HCT116 (cell line): ENCODE measurements around the gene MOB2. TPM values are rescaled to one million over a fixed set of nuclear protein-coding genes. Genes with fewer than 3 reads are reported as not detected.

Source experiments
- ATAC-seq: fragments of 200-7000 bp; cut with Tn5 transposase; 2 replicates; pipeline ENCODE4 v1.9.1; 2020; ENCODE audit warnings: mild to moderate bottlenecking, moderate library complexity
- BruUV-seq: library from RNA; stranded (reverse); fragments of 400-500 nt; replicated peaks from 2 replicates; lab custom pipeline; 2021; lab: Mats Ljungman, UMichigan
- CTCF ChIA-PET: fragments of 300-600 bp; sonication (Branson Sonifier 250); formaldehyde crosslinking; loops from one replicate; lab custom pipeline; 2021; ENCODE audit warnings: antibody characterized with exemption; lab: Charles Lee
- POLR2A ChIA-PET: fragments of 300-600, 350-600 bp; sonication (Branson Sonifier 250); formaldehyde crosslinking; loops from one replicate; lab custom pipeline; 2021; ENCODE audit warnings: antibody characterized with exemption; lab: Charles Lee
- RAD21 ChIA-PET, 2 experiments: fragments of 300-600 bp; sonication (Branson Sonifier 250); formaldehyde crosslinking; loops; one replicate each; lab custom pipeline; 2023; ENCODE audit warnings: low total read pairs in 2 of 2; ENCODE audit not compliant: uncharacterized antibody in 2 of 2, unreplicated experiment in 2 of 2, low non-redundant PET in 1 of 2; lab: Charles Lee
- DNase-seq: peaks from one replicate; pipeline ENCODE4 v3.0.0-alpha.2; 2010; ENCODE audit warnings: low read depth, low spot score
- H2AFZ ChIP-seq: fragments of 200-600 bp; shearing (Covaris generic), sonication (generic); 2 replicates; pipeline ENCODE4 v1.6.1; 2017; ENCODE audit warnings: low read depth, mixed run types, mixed read lengths, antibody characterized with exemption, low read length; ENCODE audit not compliant: poor library complexity, severe bottlenecking
- H3K27ac ChIP-seq: 2 replicates; pipeline ENCODE4 v1.5.1; 2012; ENCODE audit warnings: low read depth, low read length
- H3K27me3 ChIP-seq: fragments of 200-600 bp; sonication (generic); 2 replicates; pipeline ENCODE4 v1.6.1; 2016; ENCODE audit warnings: mixed run types, low read length, mixed read lengths; ENCODE audit not compliant: insufficient read depth
- H3K36me3 ChIP-seq, 2 experiments: fragments of 200-500 bp in 1 of 2; fragments of 200-600 bp in 1 of 2; sonication (Bioruptor generic) in 1 of 2; sonication (generic) in 1 of 2; 2 replicates each; pipeline versions ENCODE4 v1.5.1 to v1.6.1; 2014 to 2016; ENCODE audit warnings: low read length in 2 of 2, inconsistent platforms in 1 of 2, mixed read lengths in 1 of 2, mixed run types in 1 of 2; ENCODE audit not compliant: insufficient read depth in 2 of 2, control insufficient read depth in 1 of 2
- H3K4me1 ChIP-seq, 2 experiments: fragments of 200-600 bp in 1 of 2; sonication (generic) in 1 of 2; 2 replicates each; pipeline versions ENCODE4 v1.5.1 to v1.6.1; 2012 to 2017; ENCODE audit warnings: low read length in 2 of 2, inconsistent platforms in 1 of 2, mild to moderate bottlenecking in 1 of 2, mixed read lengths in 1 of 2, mixed run types in 1 of 2, moderate library complexity in 1 of 2; ENCODE audit not compliant: insufficient read depth in 2 of 2, control insufficient read depth in 1 of 2
- H3K4me2 ChIP-seq: fragments of 200-600 bp; sonication (generic); 2 replicates; pipeline ENCODE4 v1.6.1; 2017; ENCODE audit warnings: mixed run types, low read length, mixed read lengths
- H3K4me3 ChIP-seq, 2 experiments: fragments of 200-600 bp in 1 of 2; sonication (generic) in 1 of 2; replicated peaks in 1 of 2; 2 replicates each; pipeline ENCODE4 v1.5.1; 2011 to 2016; ENCODE audit warnings: low read length in 2 of 2, control low read depth in 1 of 2, low read depth in 1 of 2, mild to moderate bottlenecking in 1 of 2, mixed read lengths in 1 of 2, mixed run types in 1 of 2
- H3K79me2 ChIP-seq: fragments of 200-600 bp; sonication (generic); 2 replicates; pipeline ENCODE4 v1.6.1; 2017; ENCODE audit warnings: mild to moderate bottlenecking, mixed run types, low read length, moderate library complexity, mixed read lengths; ENCODE audit not compliant: insufficient read depth
- H3K9ac ChIP-seq: fragments of 200-600 bp; sonication (generic); 2 replicates; pipeline ENCODE4 v1.6.1; 2016; ENCODE audit warnings: low read length, mixed read lengths
- H3K9me2 ChIP-seq: fragments of 200-600 bp; sonication (generic), shearing (Covaris generic); 2 replicates; pipeline ENCODE4 v1.6.1; 2017; ENCODE audit warnings: mixed run types, mild to moderate bottlenecking, moderate library complexity; ENCODE audit not compliant: insufficient read depth
- H3K9me3 ChIP-seq, 2 experiments: fragments of 200-500 bp in 1 of 2; fragments of 200-600 bp in 1 of 2; sonication (Bioruptor generic) in 1 of 2; sonication (generic) in 1 of 2; 2 replicates each; pipeline ENCODE4 v1.6.1; 2014 to 2017; ENCODE audit warnings: low read length in 2 of 2, mixed read lengths in 2 of 2, inconsistent platforms in 1 of 2, low read depth in 1 of 2, mild to moderate bottlenecking in 1 of 2, mixed run types in 1 of 2, moderate library complexity in 1 of 2; ENCODE audit not compliant: control insufficient read depth in 1 of 2, insufficient read depth in 1 of 2
- H4K20me1 ChIP-seq: fragments of 200-600 bp; sonication (generic), shearing (Covaris generic); 2 replicates; pipeline ENCODE4 v1.6.1; 2017; ENCODE audit warnings: mixed run types, mild to moderate bottlenecking, moderate library complexity; ENCODE audit not compliant: insufficient read depth
- CEBPB ChIP-seq: IDR thresholded peaks from 2 replicates; pipeline ENCODE4 v1.6.1; 2012; ENCODE audit warnings: low read depth
- ELF1 ChIP-seq: IDR thresholded peaks from 2 replicates; pipeline ENCODE4 v1.6.1; 2012; ENCODE audit warnings: low read depth, borderline replicate concordance
- EZH2 ChIP-seq: fragments of 200-600 bp; sonication (generic); IDR thresholded peaks from 2 replicates; pipeline ENCODE4 v1.6.1; 2017; ENCODE audit warnings: antibody characterized with exemption, mixed run types
- EZH2phosphoT487 ChIP-seq: fragments of 200-600 bp; IDR thresholded peaks from 2 replicates; pipeline ENCODE4 v1.6.1; 2018; ENCODE audit warnings: antibody characterized with exemption, borderline replicate concordance
- FOSL1 ChIP-seq: IDR thresholded peaks from 2 replicates; pipeline ENCODE4 v1.6.1; 2012; ENCODE audit warnings: low read depth
- POLR2A ChIP-seq: IDR thresholded peaks from 2 replicates; pipeline ENCODE4 v1.7.0; 2011; ENCODE audit warnings: borderline replicate concordance; ENCODE audit not compliant: insufficient read depth, insufficient read length; ENCODE audit errors: extremely low read depth
- POLR2AphosphoS5 ChIP-seq: IDR thresholded peaks from 2 replicates; pipeline ENCODE4 v1.6.1; 2011; ENCODE audit warnings: mild to moderate bottlenecking, low read depth, low read length, moderate library complexity
- RAD21 ChIP-seq: IDR thresholded peaks from 2 replicates; pipeline ENCODE4 v1.6.1; 2012; ENCODE audit warnings: low read depth, mild to moderate bottlenecking
- REST ChIP-seq: IDR thresholded peaks from 2 replicates; pipeline ENCODE4 v1.6.1; 2012; ENCODE audit warnings: low read depth
- SIN3A ChIP-seq: IDR thresholded peaks from 2 replicates; pipeline ENCODE4 v1.6.1; 2012; ENCODE audit warnings: low read depth
- SP1 ChIP-seq: IDR thresholded peaks from 2 replicates; pipeline ENCODE4 v1.6.1; 2012; ENCODE audit warnings: low read depth
- SRF ChIP-seq: IDR thresholded peaks from 2 replicates; pipeline ENCODE4 v1.6.1; 2012; ENCODE audit warnings: low read depth
- TCF7L2 ChIP-seq: IDR thresholded peaks from 2 replicates; pipeline ENCODE4 v1.7.0; 2011; ENCODE audit warnings: borderline replicate concordance, inconsistent platforms; ENCODE audit not compliant: insufficient read depth, insufficient read length; ENCODE audit errors: extremely low read depth
- ZNF274 ChIP-seq: fragments of 200-500 bp; sonication (Bioruptor generic); IDR thresholded peaks from 2 replicates; pipeline ENCODE4 v1.6.1; 2014; ENCODE audit warnings: mild to moderate bottlenecking, low read depth, low read length, inconsistent platforms
- intact Hi-C: fragments of 100-400 bp; cut with micrococcal nuclease; formaldehyde crosslinking; loops from 2 replicates; pipeline ENCODE4 v1.10.0; 2022
- total RNA-seq: library from RNA; stranded (reverse); gene quantifications from one replicate; pipeline ENCODE4 v1.2.1, GENCODE V29; 2021; ENCODE audit not compliant: unreplicated experiment
- TF ChIP-seq, protein P1 (sequence below): IDR thresholded peaks from 2 replicates; pipeline ENCODE4 v1.6.1; 2012

The MOB2 gene
- total RNA-seq, 1 experiment from 2014 or later: 25.7 TPM

GRCh38 chr11:1496091-1496760 lies 9.6 kb upstream of the MOB2 start:
- H4K20me1 ChIP-seq: peaks cover 4% of the 10 kb centered on the region; the same call in 1 of the 2 replicates

More at GRCh38 chr11:1496091-1496760, 9.6 kb upstream of the MOB2 start:
- H3K36me3 ChIP-seq: no peaks in the 10 kb centered on the region
- ChIA-PET CTCF (interaction anchor here (1.1 kb wide), 1 partner anchor 9 kb away, joined by 3 read pairs; no protein-coding TSS in a partner anchor), RAD21 (no interaction called here), POLR2A (no interaction called here)
- H3K4me3 ChIP-seq: no peak overlapping the region
- no peak overlapping the region for H3K9ac ChIP-seq
- no peaks in the 10 kb centered on the region for H3K27me3 ChIP-seq
- ATAC-seq (no peak), DNase-seq (no peak)
- H3K27ac ChIP-seq: no peak overlapping the region
- H3K9me2 ChIP-seq: no peaks in the 10 kb centered on the region
- TF ChIP-seq POLR2A: no peak
- TF ChIP-seq POLR2AphosphoS5: no peak
- TF ChIP-seq EZH2phosphoT487: no peak
- TF ChIP-seq REST: no peak
- no peak for TF ChIP-seq SP1
- TF ChIP-seq ZNF274: no peak
- no peak for TF ChIP-seq SIN3A
- no peak for TF ChIP-seq TCF7L2
- no peak for TF ChIP-seq SRF
- no peak for TF ChIP-seq ELF1
- TF ChIP-seq RAD21: no peak
- TF ChIP-seq CEBPB: no peak
- TF ChIP-seq, protein P1, sequence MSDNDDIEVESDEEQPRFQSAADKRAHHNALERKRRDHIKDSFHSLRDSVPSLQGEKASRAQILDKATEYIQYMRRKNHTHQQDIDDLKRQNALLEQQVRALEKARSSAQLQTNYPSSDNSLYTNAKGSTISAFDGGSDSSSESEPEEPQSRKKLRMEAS: no peak
- no peak for TF ChIP-seq EZH2
- no peak for TF ChIP-seq FOSL1
- H3K9me3 ChIP-seq: peaks cover 0 to 8% of the 10 kb centered on the region in 2 experiments; a peak in 1 of 4 replicates
- BruUV-seq: no TSS peak
- no peak overlapping the region for H2AFZ ChIP-seq
- H3K4me1 ChIP-seq: no peaks in the 10 kb centered on the region
- intact Hi-C loops: no loop called here
- peaks cover 52% of the 10 kb centered on the region for H3K79me2 ChIP-seq
- H3K4me2 ChIP-seq: no peak overlapping the region
